NCI-H510A treated with DMSO at 0.1 percent for 48 hours (cell line): ENCODE measurements around the gene ERCC6L.

Experiments
- DNase-seq: peaks from one replicate; lab custom pipeline; 2025; lab: John Stamatoyannopoulos, UW

Gene ERCC6L

DNA sequence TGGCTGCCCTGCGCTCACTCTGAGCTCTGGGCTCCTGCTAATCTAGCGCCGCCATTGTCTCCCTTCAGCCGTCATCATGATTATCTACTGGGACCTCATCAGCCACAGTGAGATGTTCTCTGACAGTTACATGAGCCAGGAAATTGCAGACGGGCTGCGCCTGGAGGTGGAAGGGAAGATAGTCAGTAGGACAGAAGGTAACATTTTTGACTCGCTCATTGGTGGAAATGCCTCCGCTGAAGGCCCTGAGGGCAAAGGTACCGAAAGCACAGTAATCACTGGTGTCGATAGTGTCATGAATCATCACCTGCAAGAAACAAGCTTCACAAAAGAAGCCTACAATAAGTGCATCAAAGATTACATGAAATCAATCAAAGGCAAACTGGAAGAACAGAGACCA, 79.1 kb downstream of the ERCC6L start:
- no peak for DNase-seq

GRCh38 chrX:72158773-72159172, 80.1 kb downstream of the ERCC6L start:
- DNase-seq: no peak
